Nephron progenitor cell (in vitro differentiated cells): ENCODE results near the gene DHDDS.
A peak's percentile ranks its signal among the peaks of the same experiment; 100 is the strongest.

Experiments
- DNase-seq: peaks from one replicate; pipeline ENCODE4 v3.0.0; 2021
- H3K27ac Mint-ChIP-seq: 2 replicates; pipeline ENCODE4 v1.8.0; 2021; ENCODE audit warnings: mild to moderate bottlenecking, moderate library complexity, mixed read lengths
- H3K27me3 Mint-ChIP-seq: 2 replicates; pipeline ENCODE4 v1.8.0; 2021; ENCODE audit warnings: mild to moderate bottlenecking, low read depth, mixed read lengths; ENCODE audit not compliant: poor library complexity
- H3K36me3 Mint-ChIP-seq: 2 replicates; pipeline ENCODE4 v1.8.0; 2021; ENCODE audit warnings: low read depth, mixed read lengths
- H3K4me1 Mint-ChIP-seq: 2 replicates; pipeline ENCODE4 v1.8.0; 2021; ENCODE audit warnings: mixed read lengths
- H3K4me3 Mint-ChIP-seq: 2 replicates; pipeline ENCODE4 v1.8.0; 2021; ENCODE audit warnings: mild to moderate bottlenecking, moderate library complexity, mixed read lengths
- H3K9me3 Mint-ChIP-seq: 2 replicates; pipeline ENCODE4 v1.8.0; 2021; ENCODE audit warnings: mild to moderate bottlenecking, moderate library complexity, mixed read lengths
- CTCF ChIP-seq: fragments of 200-600 bp; sonication (generic); IDR thresholded peaks from 2 replicates; pipeline ENCODE4 v1.5.0; 2021; ENCODE audit warnings: antibody characterized with exemption

Gene DHDDS

GRCh38 chr1:26482921-26483320 is 50.8 kb downstream of the DHDDS start:
- H3K9me3 Mint-ChIP-seq = no peaks in the 10 kb centered on the region
- no peak for DNase-seq
- H3K27ac Mint-ChIP-seq = peak overlapping the region; percentile 9
- no peak overlapping the region for H3K4me3 Mint-ChIP-seq
- H3K27me3 Mint-ChIP-seq = no peaks in the 10 kb centered on the region
- peaks cover 17% of the 10 kb centered on the region for H3K36me3 Mint-ChIP-seq
- TF ChIP-seq CTCF = no peak
- H3K4me1 Mint-ChIP-seq = peaks cover 14% of the 10 kb centered on the region

GRCh38 chr1:26483980-26484379 is 51.9 kb downstream of the DHDDS start:
- Mint-ChIP-seq H3K27ac (no peak overlapping the region), H3K4me3 (no peak overlapping the region)

GRCh38 chr1:26490155-26490554 is 58.0 kb downstream of the DHDDS start:
- Mint-ChIP-seq H3K9me3 (no peaks in the 10 kb centered on the region), H3K27ac (no peak overlapping the region), H3K4me3 (no peak overlapping the region), H3K36me3 (no peaks in the 10 kb centered on the region), H3K4me1 (peaks cover 12% of the 10 kb centered on the region), H3K27me3 (peaks cover 13% of the 10 kb centered on the region)
- DNase-seq = no peak
- no peak for TF ChIP-seq CTCF

More at GRCh38 chr1:26483980-26484379, 51.9 kb downstream of the DHDDS start:
- Mint-ChIP-seq H3K4me1 (peaks cover 14% of the 10 kb centered on the region), H3K36me3 (peaks cover 12% of the 10 kb centered on the region), H3K9me3 (no peaks in the 10 kb centered on the region), H3K27me3 (no peaks in the 10 kb centered on the region)
- TF ChIP-seq CTCF = no peak
- DNase-seq = no peak

- H3K36me3 Mint-ChIP-seq = no peaks in the 10 kb centered on the region
- no peak for TF ChIP-seq CTCF
- H3K4me3 Mint-ChIP-seq = no peak overlapping the region
- H3K9me3 Mint-ChIP-seq = no peaks in the 10 kb centered on the region
- no peak for DNase-seq
- no peak overlapping the region for H3K27ac Mint-ChIP-seq
- peaks cover 4% of the 10 kb centered on the region for H3K4me1 Mint-ChIP-seq
- peaks cover 17% of the 10 kb centered on the region for H3K27me3 Mint-ChIP-seq
Measured at GRCh38 chr1:26493267-26493666, 61.1 kb downstream of the DHDDS start.

- H3K4me3 Mint-ChIP-seq = no peak overlapping the region
- no peak for DNase-seq
- no peaks in the 10 kb centered on the region for H3K9me3 Mint-ChIP-seq
- no peak overlapping the region for H3K27ac Mint-ChIP-seq
- H3K4me1 Mint-ChIP-seq = peaks cover 6% of the 10 kb centered on the region
- peaks cover 17% of the 10 kb centered on the region for H3K27me3 Mint-ChIP-seq
- no peak for TF ChIP-seq CTCF
- no peaks in the 10 kb centered on the region for H3K36me3 Mint-ChIP-seq
Measured at GRCh38 chr1:26493938-26494337, 61.8 kb downstream of the DHDDS start.

GRCh38 chr1:26496861-26497260 is 64.7 kb downstream of the DHDDS start:
- DNase-seq = no peak
- H3K36me3 Mint-ChIP-seq = no peaks in the 10 kb centered on the region
- H3K4me3 Mint-ChIP-seq = no peak overlapping the region
- H3K27ac Mint-ChIP-seq = no peak overlapping the region
- no peaks in the 10 kb centered on the region for H3K9me3 Mint-ChIP-seq
- H3K4me1 Mint-ChIP-seq = peaks cover 8% of the 10 kb centered on the region
- peaks cover 12% of the 10 kb centered on the region for H3K27me3 Mint-ChIP-seq
- no peak for TF ChIP-seq CTCF
